ENCODE data around the gene PCSK9. TPM values are rescaled to one million over a fixed set of nuclear protein-coding genes. Genes with fewer than 3 reads are reported as not detected.

The PCSK9 gene
- total RNA-seq, 1 donor from 2014 or later = 1.4 TPM

- H3K27ac Mint-ChIP-seq (ENCODE audit: unreplicated experiment) = no peak overlapping the region
- no peak for TF ChIP-seq EZH2 (IDR thresholded peaks at IDR 0.05; ENCODE audit: insufficient read depth, low read length)
- TF ChIP-seq, protein P1, sequence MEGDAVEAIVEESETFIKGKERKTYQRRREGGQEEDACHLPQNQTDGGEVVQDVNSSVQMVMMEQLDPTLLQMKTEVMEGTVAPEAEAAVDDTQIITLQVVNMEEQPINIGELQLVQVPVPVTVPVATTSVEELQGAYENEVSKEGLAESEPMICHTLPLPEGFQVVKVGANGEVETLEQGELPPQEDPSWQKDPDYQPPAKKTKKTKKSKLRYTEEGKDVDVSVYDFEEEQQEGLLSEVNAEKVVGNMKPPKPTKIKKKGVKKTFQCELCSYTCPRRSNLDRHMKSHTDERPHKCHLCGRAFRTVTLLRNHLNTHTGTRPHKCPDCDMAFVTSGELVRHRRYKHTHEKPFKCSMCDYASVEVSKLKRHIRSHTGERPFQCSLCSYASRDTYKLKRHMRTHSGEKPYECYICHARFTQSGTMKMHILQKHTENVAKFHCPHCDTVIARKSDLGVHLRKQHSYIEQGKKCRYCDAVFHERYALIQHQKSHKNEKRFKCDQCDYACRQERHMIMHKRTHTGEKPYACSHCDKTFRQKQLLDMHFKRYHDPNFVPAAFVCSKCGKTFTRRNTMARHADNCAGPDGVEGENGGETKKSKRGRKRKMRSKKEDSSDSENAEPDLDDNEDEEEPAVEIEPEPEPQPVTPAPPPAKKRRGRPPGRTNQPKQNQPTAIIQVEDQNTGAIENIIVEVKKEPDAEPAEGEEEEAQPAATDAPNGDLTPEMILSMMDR (IDR thresholded peaks at IDR 0.05; ENCODE audit: insufficient read depth, low read depth, low read length) = no peak
- peaks cover 28% of the 10 kb centered on the region for H3K27me3 Mint-ChIP-seq (ENCODE audit: low read depth, unreplicated experiment)
These were observed 12.3 kb downstream of the PCSK9 start for GRCh38 chr1:55051621-55052020.

GRCh38 chr1:55052221-55053142 lies 13.1 kb downstream of the PCSK9 start:
- no peak overlapping the region for H3K4me3 ChIP-seq (ENCODE audit: insufficient read depth, low read depth, low read length)
- H3K4me1 ChIP-seq (ENCODE audit: insufficient read depth, low read length) = peaks cover 5% of the 10 kb centered on the region
- H3K27me3 Mint-ChIP-seq (ENCODE audit: low read depth, unreplicated experiment) = peaks cover 22% of the 10 kb centered on the region
- H3K27ac Mint-ChIP-seq (ENCODE audit: unreplicated experiment) = no peak overlapping the region
- no peak overlapping the region for H3K9ac ChIP-seq (ENCODE audit: low read length)
- H3K79me2 ChIP-seq (ENCODE audit: insufficient read depth, low read length) = no peaks in the 10 kb centered on the region
- no peak overlapping the region for H3K4me3 Mint-ChIP-seq (ENCODE audit: unreplicated experiment)
- no peaks in the 10 kb centered on the region for H3K27me3 ChIP-seq (ENCODE audit: insufficient read depth, low read length)
- no peak overlapping the region for H3K4me2 ChIP-seq (ENCODE audit: low read length)
- H3K36me3 ChIP-seq (ENCODE audit: insufficient read depth, low read length) = no peaks in the 10 kb centered on the region
- H4K20me1 ChIP-seq (ENCODE audit: insufficient read depth, low read length) = no peaks in the 10 kb centered on the region
- no peaks in the 10 kb centered on the region for H3K9me3 Mint-ChIP-seq (ENCODE audit: unreplicated experiment)
- no peak for TF ChIP-seq EZH2 (IDR thresholded peaks at IDR 0.05; ENCODE audit: insufficient read depth, low read length)
- peaks cover 4% of the 10 kb centered on the region for H3K4me1 Mint-ChIP-seq (ENCODE audit: low read depth, unreplicated experiment)
- H3K27ac ChIP-seq (ENCODE audit: low read depth, low read length) = no peak overlapping the region
- DNase-seq (ENCODE audit: low read depth) = no peak
- no peak for FAIRE-seq
- no peak overlapping the region for H2AFZ ChIP-seq (ENCODE audit: low read depth, low read length)
- no peaks in the 10 kb centered on the region for H3K36me3 Mint-ChIP-seq (ENCODE audit: low read depth, unreplicated experiment)
- no peaks in the 10 kb centered on the region for H3K9me3 ChIP-seq (ENCODE audit: insufficient read depth, low read depth, low read length)

More at GRCh38 chr1:55051621-55052020, 12.3 kb downstream of the PCSK9 start:
- H3K9ac ChIP-seq (ENCODE audit: low read length) = no peak overlapping the region
- H3K36me3 ChIP-seq (ENCODE audit: insufficient read depth, low read length) = no peaks in the 10 kb centered on the region
- no peaks in the 10 kb centered on the region for H3K27me3 ChIP-seq (ENCODE audit: insufficient read depth, low read length)
- no peak overlapping the region for H3K27ac ChIP-seq (ENCODE audit: low read depth, low read length)
- no peaks in the 10 kb centered on the region for H3K9me3 ChIP-seq (ENCODE audit: insufficient read depth, low read depth, low read length)
- no peaks in the 10 kb centered on the region for H3K79me2 ChIP-seq (ENCODE audit: insufficient read depth, low read length)
- Mint-ChIP-seq H3K4me1 (ENCODE audit: low read depth, unreplicated experiment) (peaks cover 4% of the 10 kb centered on the region), H3K36me3 (ENCODE audit: low read depth, unreplicated experiment) (no peaks in the 10 kb centered on the region), H3K9me3 (ENCODE audit: unreplicated experiment) (no peaks in the 10 kb centered on the region), H3K4me3 (ENCODE audit: unreplicated experiment) (no peak overlapping the region)
- H3K4me1 ChIP-seq (ENCODE audit: insufficient read depth, low read length) = peaks cover 5% of the 10 kb centered on the region
- H3K4me2 ChIP-seq (ENCODE audit: low read length) = no peak overlapping the region
- H4K20me1 ChIP-seq (ENCODE audit: insufficient read depth, low read length) = no peaks in the 10 kb centered on the region
- no peak for FAIRE-seq
- no peak overlapping the region for H2AFZ ChIP-seq (ENCODE audit: low read depth, low read length)
- H3K4me3 ChIP-seq (ENCODE audit: insufficient read depth, low read depth, low read length) = no peak overlapping the region
- no peak for DNase-seq (ENCODE audit: low read depth)

DNA sequence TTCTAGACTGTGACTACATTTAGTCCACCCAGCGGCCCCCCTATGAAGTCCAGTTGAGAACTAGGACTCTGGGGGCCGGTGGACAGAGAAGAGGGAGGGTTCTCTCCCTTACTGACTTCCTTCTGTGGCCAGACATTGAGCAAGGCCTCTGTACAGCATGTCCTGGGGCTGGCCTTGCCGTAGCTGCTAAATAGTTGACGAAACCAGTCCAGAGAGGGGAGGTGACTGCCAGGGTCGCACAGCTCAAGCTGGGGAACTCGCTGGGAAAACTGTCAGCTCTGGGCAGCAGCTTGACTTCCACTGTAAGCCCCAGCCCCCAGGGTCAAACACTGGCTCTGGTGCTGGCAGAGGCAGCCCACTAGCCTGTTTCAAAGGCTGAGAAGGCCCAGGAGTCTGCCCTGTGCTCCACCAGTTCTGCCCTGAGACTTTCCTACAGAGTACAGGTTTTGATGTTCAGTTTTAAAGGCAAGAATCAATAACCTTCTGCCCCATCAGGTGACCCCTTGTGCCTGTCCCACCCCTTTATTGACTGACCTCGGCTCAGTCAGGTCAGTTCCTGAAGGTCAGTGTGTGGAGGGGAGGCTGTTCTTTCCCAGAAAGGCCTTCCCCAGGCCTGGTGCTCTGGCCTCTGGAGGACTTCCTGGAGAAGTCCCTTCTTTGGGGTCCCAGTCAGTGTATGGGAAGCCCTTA lies 14.1 kb downstream of the PCSK9 start:
- FAIRE-seq (no peak), DNase-seq (ENCODE audit: low read depth) (no peak)
- Mint-ChIP-seq H3K4me1 (ENCODE audit: low read depth, unreplicated experiment) (peaks cover 4% of the 10 kb centered on the region), H3K27ac (ENCODE audit: unreplicated experiment) (no peak overlapping the region), H3K36me3 (ENCODE audit: low read depth, unreplicated experiment) (no peaks in the 10 kb centered on the region), H3K4me3 (ENCODE audit: unreplicated experiment) (no peak overlapping the region), H3K9me3 (ENCODE audit: unreplicated experiment) (no peaks in the 10 kb centered on the region), H3K27me3 (ENCODE audit: low read depth, unreplicated experiment) (peaks cover 24% of the 10 kb centered on the region)
- Histone ChIP-seq H3K4me1 (ENCODE audit: insufficient read depth, low read length) (peaks cover 5% of the 10 kb centered on the region), H3K27me3 (ENCODE audit: insufficient read depth, low read length) (no peaks in the 10 kb centered on the region), H3K9me3 (ENCODE audit: insufficient read depth, low read depth, low read length) (no peaks in the 10 kb centered on the region), H3K4me2 (ENCODE audit: low read length) (no peak overlapping the region), H4K20me1 (ENCODE audit: insufficient read depth, low read length) (no peaks in the 10 kb centered on the region), H3K4me3 (ENCODE audit: insufficient read depth, low read depth, low read length) (no peak overlapping the region), H3K27ac (ENCODE audit: low read depth, low read length) (no peak overlapping the region), H3K9ac (ENCODE audit: low read length) (no peak overlapping the region), H3K79me2 (ENCODE audit: insufficient read depth, low read length) (no peaks in the 10 kb centered on the region), H3K36me3 (ENCODE audit: insufficient read depth, low read length) (no peaks in the 10 kb centered on the region), H2AFZ (ENCODE audit: low read depth, low read length) (no peak overlapping the region)
- TF ChIP-seq EZH2 (IDR thresholded peaks at IDR 0.05; ENCODE audit: insufficient read depth, low read length) = no peak
- TF ChIP-seq, protein P1 (IDR thresholded peaks at IDR 0.05; ENCODE audit: insufficient read depth, low read depth, low read length) = no peak
